GM12878 (cell line): ENCODE data around the gene PTGFRN. TPM values are rescaled to one million over a fixed set of nuclear protein-coding genes. Genes with fewer than 3 reads are reported as not detected.

Experiments used
- CBX5 ChIP-seq: sonication (generic); IDR thresholded peaks from 2 replicates; pipeline ENCODE4 v1.6.1; 2016; ENCODE audit warnings: low read depth, moderate library complexity, mild to moderate bottlenecking, inconsistent platforms
- E4F1 ChIP-seq: fragments of 450-650 bp; IDR thresholded peaks from 2 replicates; pipeline ENCODE4 v1.6.1; 2018; ENCODE audit warnings: borderline replicate concordance, mild to moderate bottlenecking; ENCODE audit not compliant: partially characterized antibody
- MTA2 ChIP-seq: fragments of 450-650 bp; IDR thresholded peaks from 2 replicates; pipeline ENCODE4 v1.6.1; 2016; ENCODE audit warnings: low read depth, mild to moderate bottlenecking, moderate library complexity
- MXI1 ChIP-seq: fragments of 150-350 bp; IDR thresholded peaks from 2 replicates; pipeline ENCODE4 v1.6.1; 2011; ENCODE audit warnings: low read depth, mild to moderate bottlenecking, inconsistent platforms, low read length, improper control_type of control experiment
- NR2C1 ChIP-seq: fragments of 450-650 bp; IDR thresholded peaks from 2 replicates; pipeline ENCODE4 v1.6.1; 2017; ENCODE audit warnings: antibody characterized with exemption, mild to moderate bottlenecking, moderate library complexity
- polyA plus RNA-seq, 11 experiments: library from polyadenylated mRNA; depleted of rRNA in 4 of 11; unstranded in 6 of 11; stranded (reverse) in 5 of 11; fragments of >200 nt; fragmentation: Nextera tagmentation in 4 of 11; fragmentation: Illumina TruSeq in 1 of 11; extraction: Ambion mirVana in 4 of 11; extraction: Trizol in 1 of 11; gene quantifications; 1 replicate in 1 of 11; 2 replicates in 10 of 11; pipeline versions ENCODE4 v1.2.1 to v1.2.3, GENCODE V29; 2011 to 2016; ENCODE audit warnings: inconsistent platforms in 2 of 11, missing spikeins in 2 of 11, low read depth in 1 of 11
- total RNA-seq, 4 experiments: library from RNA; depleted of rRNA in 3 of 4; stranded (reverse); fragments of >200 nt in 3 of 4; fragmentation: Illumina TruSeq in 1 of 4; extraction: Trizol in 1 of 4; gene quantifications; 2 replicates each; pipeline versions ENCODE4 v1.2.1 to v1.2.3, GENCODE V29; 2013 to 2021
- TF ChIP-seq, protein P1 (sequence below): fragments of 450-650 bp; IDR thresholded peaks from 2 replicates; pipeline ENCODE4 v1.6.1; 2017; ENCODE audit warnings: mild to moderate bottlenecking, low read depth, inconsistent platforms; ENCODE audit not compliant: poor library complexity, severe bottlenecking

Gene PTGFRN
- total and polyA plus RNA-seq, 10 of the 15 experiments (the other 5 are each of a cell fraction or from before 2014, with no cell fraction given), result 2.7 to 8.3 (median 5.1) TPM

DNA sequence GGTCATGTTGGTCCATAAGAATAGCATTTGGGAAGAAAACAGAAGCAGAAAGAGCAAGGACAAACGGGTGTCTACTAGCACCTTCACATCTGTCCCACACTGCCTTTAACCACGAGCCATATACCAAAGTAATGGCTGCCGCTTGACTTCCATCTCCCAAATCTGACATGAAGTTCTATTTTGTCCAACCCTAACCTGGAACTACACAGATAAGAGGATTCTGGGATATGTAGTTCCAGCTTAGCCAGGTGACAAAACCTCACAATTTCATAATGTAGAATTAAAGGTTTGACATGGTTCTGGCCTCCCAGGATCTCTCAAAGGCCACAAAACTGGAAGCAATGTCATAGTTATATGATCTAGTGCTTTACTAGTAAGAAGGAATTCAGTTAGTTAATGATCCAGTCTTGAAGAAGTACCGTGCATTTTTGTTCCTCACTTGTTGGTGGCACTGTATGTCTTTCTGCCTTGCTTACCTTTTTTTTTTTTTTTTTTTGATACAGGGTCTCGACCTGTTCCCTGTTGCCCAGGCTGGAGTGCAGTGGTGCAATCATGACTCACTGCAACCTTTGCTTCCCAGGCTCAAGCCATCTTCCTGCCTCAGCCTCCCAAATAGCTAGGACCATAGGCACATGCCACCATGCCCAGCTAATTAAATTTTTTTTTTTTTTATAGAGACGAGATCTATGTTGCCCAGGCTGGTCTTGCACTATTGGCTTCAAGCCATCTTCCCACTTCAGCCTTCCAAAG, 17.5 kb downstream of the PTGFRN start (continued):
- TF ChIP-seq, protein P1, sequence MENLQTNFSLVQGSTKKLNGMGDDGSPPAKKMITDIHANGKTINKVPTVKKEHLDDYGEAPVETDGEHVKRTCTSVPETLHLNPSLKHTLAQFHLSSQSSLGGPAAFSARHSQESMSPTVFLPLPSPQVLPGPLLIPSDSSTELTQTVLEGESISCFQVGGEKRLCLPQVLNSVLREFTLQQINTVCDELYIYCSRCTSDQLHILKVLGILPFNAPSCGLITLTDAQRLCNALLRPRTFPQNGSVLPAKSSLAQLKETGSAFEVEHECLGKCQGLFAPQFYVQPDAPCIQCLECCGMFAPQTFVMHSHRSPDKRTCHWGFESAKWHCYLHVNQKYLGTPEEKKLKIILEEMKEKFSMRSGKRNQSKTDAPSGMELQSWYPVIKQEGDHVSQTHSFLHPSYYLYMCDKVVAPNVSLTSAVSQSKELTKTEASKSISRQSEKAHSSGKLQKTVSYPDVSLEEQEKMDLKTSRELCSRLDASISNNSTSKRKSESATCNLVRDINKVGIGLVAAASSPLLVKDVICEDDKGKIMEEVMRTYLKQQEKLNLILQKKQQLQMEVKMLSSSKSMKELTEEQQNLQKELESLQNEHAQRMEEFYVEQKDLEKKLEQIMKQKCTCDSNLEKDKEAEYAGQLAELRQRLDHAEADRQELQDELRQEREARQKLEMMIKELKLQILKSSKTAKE, result no peak
- TF ChIP-seq CBX5, result no peak
- no peak for TF ChIP-seq NR2C1
- TF ChIP-seq MTA2, result no peak
- TF ChIP-seq E4F1, result no peak
- TF ChIP-seq MXI1, result no peak
